NOMO-1 treated with DMSO at 0.1 percent for 48 hours (cell line): Measurements from ENCODE around the gene DMWD.

Experiments used
- DNase-seq: peaks from one replicate; lab custom pipeline; 2025; ENCODE audit not compliant: unreplicated experiment; lab: John Stamatoyannopoulos, UW

The DMWD gene, protein sequence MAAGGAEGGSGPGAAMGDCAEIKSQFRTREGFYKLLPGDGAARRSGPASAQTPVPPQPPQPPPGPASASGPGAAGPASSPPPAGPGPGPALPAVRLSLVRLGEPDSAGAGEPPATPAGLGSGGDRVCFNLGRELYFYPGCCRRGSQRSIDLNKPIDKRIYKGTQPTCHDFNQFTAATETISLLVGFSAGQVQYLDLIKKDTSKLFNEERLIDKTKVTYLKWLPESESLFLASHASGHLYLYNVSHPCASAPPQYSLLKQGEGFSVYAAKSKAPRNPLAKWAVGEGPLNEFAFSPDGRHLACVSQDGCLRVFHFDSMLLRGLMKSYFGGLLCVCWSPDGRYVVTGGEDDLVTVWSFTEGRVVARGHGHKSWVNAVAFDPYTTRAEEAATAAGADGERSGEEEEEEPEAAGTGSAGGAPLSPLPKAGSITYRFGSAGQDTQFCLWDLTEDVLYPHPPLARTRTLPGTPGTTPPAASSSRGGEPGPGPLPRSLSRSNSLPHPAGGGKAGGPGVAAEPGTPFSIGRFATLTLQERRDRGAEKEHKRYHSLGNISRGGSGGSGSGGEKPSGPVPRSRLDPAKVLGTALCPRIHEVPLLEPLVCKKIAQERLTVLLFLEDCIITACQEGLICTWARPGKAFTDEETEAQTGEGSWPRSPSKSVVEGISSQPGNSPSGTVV

DNA sequence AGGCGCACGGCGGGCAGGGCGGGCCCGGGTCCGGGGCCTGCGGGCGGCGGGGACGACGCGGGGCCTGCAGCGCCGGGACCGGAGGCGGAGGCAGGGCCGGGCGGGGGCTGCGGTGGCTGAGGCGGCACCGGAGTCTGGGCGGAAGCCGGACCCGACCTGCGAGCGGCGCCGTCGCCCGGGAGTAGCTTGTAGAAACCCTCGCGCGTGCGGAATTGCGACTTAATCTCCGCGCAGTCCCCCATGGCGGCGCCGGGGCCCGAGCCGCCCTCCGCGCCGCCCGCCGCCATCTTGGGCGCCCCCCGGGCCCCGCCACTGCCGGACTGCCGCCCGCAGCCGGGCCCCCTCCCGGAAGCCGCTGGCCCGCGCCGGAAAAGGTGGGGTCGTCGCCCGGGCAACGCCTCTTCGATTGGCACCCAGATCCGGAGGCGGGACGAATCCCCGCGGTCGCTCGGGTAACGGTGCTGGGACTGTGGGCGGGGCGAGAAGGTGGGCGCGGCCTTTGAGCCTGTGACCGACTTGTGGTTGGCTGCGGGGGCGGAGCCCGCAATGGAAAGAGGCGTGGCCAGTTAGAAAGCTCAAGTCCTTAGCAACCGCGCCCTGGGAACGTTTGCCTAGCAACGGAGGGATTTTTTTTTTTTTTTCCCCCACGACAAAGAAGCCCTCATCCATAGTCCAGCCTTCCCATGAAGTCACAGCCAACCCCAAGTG lies at the start of gene DMWD:
Gene DMWD (minus strand): TSS at position 376 of the 708 bp plus-strand sequence. CDS start 89 bp downstream, at position 287.
- DNase-seq = peak; percentile 91

- no peak for DNase-seq
These were observed 49.6 kb upstream of the DMWD start for GRCh38 chr19:45842198-45842597.

DNA sequence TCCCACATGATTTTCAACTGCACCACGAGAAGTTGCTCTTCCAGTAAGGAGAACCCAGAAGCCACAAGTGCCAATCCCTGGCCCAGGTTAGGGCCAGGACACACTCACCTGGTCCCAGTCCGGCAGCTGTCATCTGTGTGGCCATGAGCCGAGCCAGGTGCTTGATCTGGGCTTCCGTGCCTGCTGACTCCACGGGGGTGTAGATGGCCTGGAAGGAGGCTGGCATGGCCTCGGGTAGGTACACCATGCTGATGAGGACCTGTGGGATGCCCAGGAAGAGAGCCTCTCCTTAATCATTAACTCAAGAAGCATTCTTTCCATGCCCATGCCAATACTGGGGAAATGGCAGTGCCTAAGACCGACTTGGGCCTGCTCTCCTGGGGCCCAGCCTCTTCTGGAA lies 42.3 kb upstream of the DMWD start:
- DNase-seq = no peak

DNA sequence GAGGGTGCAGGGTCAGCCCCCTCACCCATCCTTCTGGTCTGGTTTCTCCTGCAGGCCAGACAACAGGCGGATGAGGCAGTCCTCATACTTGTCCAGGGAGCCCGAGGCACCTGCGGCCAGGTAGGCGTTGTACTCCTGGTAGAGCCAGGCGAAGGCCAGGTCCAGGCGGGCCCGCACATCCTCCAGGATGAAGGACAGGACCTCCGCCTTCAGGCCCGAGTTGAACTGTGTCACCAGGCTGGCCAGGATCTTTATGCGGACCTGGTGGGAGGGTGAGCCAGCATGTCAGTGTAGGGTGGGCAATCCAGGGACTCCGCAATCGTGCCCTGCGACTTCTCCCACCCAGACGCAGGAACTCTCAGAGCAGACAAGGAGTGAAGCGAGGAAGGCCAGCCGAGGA lies 36.3 kb upstream of the DMWD start:
- no peak for DNase-seq

DNA sequence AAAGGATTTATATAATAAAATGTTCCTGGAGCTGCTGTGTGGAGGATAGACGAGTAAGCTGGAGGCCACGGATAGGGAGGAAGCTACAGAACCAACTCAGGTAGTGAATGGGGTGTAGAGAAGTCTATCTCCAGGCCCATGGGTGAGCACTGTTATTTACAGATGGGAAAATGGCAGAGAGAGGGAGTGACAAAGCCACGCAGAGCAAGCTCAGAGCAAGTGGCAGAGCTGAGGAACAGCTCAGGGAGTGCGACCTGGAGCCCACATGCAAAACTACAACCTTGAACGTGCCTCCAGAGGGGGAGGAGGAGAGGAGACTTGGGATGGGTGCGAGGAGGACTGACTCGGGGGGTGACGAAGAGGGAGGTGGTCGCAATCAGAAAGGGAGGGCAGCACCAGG lies 35.9 kb upstream of the DMWD start:
- DNase-seq = no peak

- DNase-seq = no peak
These were observed 34.9 kb upstream of the DMWD start for GRCh38 chr19:45827459-45828093.

GRCh38 chr19:45826934-45827333 lies 34.3 kb upstream of the DMWD start:
- no peak for DNase-seq

DNA sequence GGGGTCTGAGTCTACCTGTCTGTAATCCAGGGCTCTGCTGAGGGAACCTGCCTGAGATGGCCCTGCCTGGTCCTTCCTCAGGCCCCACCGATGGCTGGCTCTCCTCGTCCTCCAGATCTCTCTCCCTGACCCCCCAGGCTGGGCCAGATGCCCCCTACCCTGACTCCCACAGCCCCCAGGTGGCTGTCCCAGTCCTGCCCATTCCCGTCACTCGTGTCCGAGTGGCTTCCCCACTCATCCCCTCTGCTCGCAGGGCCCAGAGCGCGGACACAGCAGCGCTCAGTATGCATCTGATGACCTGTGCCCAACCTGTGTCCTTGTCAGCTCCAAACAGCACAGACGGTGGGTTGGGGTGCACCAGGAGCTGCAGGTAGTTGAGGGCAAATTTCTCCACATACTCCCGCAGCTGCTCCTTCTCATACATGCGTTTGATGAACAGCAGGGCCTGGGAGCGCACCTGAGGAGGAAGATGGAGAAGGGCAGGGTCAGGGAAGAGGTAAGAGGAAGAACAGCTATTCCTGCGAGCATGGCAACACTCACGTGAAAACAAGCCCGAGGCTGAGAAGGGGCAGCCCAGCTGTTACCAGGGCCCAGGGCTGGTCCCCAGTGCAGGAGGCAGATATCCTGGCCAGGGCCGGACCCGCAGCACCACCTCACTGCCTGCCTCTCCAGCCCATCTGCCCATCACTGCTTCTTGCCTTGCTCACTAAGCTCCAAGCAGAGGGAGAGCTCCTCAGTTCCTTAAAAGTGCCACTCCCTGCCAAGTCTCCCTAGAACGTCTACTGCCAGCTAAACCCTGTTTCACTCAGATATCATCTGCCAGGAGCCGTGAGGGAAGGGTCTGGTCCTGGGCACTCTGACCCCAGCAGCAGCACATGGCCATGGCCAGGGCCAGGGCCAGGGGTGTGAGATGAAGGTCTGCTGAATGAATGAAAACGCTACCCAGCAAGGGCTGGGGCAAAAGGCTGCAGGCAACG lies 33.6 kb upstream of the DMWD start:
- DNase-seq = no peak

- no peak for DNase-seq
These were observed 32.6 kb upstream of the DMWD start for GRCh38 chr19:45825263-45825605.

- no peak for DNase-seq
These were observed 32.1 kb upstream of the DMWD start for GRCh38 chr19:45824531-45825262.

DNA sequence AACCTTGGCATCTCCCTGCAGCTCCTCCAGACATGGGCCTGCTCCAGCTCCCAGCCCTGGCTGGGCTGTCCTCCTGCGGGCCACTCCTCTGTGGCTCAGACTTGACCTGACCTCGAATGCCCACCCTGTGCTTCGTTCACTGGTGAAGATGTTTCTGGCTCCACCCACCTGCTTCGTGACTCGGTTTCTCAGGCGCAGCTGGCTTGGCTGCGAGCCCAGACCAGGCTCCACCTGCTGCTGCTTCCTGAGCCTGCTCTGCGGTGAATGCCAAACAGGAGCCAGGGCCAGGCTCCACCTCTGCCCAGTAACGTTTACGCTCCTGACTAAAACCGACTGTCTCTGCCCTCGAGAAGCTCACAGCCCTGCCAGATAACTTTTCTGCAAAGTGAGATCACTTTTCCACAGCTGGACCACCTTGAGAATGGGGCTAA lies 31.4 kb upstream of the DMWD start:
- no peak for DNase-seq

- DNase-seq = no peak
These were observed 30.5 kb upstream of the DMWD start for GRCh38 chr19:45823182-45823581.

DNA sequence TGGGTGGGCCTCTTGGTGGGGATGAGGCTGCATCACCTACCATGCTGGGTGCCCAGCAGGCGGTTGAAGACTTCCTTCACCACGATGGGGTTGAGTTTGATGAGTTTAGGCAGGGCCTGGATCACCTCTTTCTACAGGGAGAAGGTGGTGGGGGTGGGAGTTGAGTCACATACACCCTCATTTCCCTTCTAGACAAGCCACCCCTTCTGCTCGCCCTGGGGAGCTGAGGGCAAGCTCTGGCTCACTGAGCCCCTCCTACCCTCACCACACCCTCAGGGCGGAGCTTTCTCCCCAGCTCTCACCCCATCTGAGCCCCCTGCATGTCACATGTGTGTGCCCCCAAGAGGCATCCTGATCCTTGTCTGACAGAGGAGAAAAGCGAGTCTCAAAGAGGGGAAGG lies 30.1 kb upstream of the DMWD start:
- DNase-seq = no peak

GRCh38 chr19:45821570-45821969 lies 28.9 kb upstream of the DMWD start:
- no peak for DNase-seq

DNA sequence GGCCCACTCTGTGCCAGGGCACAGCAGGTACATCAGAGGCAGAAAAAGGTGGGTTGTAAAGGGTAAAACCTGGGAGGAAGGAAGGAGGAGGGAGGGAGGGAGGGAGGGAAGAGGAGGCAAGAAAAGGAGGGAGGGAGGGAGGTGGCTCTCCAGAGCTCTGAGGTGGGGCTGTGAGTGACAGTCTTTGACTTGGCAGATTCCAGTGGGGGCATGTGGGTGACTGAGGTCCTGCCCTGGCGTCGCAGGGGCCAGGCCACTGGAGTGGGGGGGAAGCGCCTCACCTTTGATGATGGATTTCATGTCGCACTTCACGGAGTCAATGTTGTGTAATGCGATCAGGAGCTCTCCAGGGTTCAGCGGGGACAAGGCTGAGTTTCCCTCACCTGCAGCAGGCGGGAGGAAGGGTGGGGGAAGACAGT lies 28.5 kb upstream of the DMWD start:
- DNase-seq = no peak

- no peak for DNase-seq
These were observed 27.9 kb upstream of the DMWD start for GRCh38 chr19:45820413-45821102.

GRCh38 chr19:45819769-45820168 lies 27.1 kb upstream of the DMWD start:
- DNase-seq = no peak

GRCh38 chr19:45817725-45818301 lies 25.2 kb upstream of the DMWD start:
- DNase-seq = no peak
